ENCODE results near the gene PSMD13. TPM values are rescaled to one million over a fixed set of nuclear protein-coding genes. Genes with fewer than 3 reads are reported as not detected.

PSMD13 gene
- polyA plus RNA-seq, 6 donors from 2014 or later, result 193 to 258 (median 215) TPM

DNA sequence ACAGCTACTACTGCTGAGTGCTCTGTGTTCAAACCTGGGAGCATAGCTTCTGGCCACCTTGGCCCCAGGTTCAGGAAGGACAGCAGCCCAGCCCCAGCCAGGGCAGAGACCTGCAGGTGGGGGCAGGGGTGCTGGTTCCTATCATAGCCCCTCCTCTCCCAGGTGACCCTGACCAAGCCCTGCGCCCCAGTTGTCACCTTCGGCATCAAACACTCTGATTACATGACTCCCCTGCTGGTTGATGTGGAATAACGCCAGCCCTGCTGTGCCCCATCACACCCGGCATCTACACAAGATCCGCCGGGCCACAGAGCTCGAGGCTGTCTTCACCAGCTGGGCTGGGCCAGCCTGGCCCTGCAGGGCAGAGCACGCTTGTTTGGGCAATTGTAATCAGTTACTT, 37.0 kb upstream of the PSMD13 start:
- DNase-seq (no peak), ATAC-seq (ENCODE audit: low read depth in 2 of 2) (no peak)
- peaks cover 0 to 9% of the 10 kb centered on the region in 2 donors for H3K36me3 Mint-ChIP-seq
- H3K4me3 Mint-ChIP-seq, result no peak overlapping the region
- peaks cover 24 to 33% (median 31%) of the 10 kb centered on the region in 3 donors for H3K4me1 Mint-ChIP-seq
- no peaks in the 10 kb centered on the region for H3K27me3 Mint-ChIP-seq
- H3K27ac Mint-ChIP-seq, result peak overlapping the region in 1 of 6 donors; percentile 4
- no peaks in the 10 kb centered on the region for H3K9me3 Mint-ChIP-seq

GRCh38 chr11:200224-201003, 36.4 kb upstream of the PSMD13 start:
- H3K9me3 Mint-ChIP-seq, result no peaks in the 10 kb centered on the region
- peaks cover 24 to 37% (median 33%) of the 10 kb centered on the region in 3 donors for H3K4me1 Mint-ChIP-seq
- ATAC-seq (ENCODE audit: low read depth in 2 of 2), result no peak
- H3K27ac Mint-ChIP-seq, result peak overlapping the region in 1 of 6 donors; percentile 4
- no peak overlapping the region for H3K4me3 Mint-ChIP-seq
- no peaks in the 10 kb centered on the region for H3K27me3 Mint-ChIP-seq
- DNase-seq, result no peak
- peaks cover 0 to 9% of the 10 kb centered on the region in 2 donors for H3K36me3 Mint-ChIP-seq

DNA sequence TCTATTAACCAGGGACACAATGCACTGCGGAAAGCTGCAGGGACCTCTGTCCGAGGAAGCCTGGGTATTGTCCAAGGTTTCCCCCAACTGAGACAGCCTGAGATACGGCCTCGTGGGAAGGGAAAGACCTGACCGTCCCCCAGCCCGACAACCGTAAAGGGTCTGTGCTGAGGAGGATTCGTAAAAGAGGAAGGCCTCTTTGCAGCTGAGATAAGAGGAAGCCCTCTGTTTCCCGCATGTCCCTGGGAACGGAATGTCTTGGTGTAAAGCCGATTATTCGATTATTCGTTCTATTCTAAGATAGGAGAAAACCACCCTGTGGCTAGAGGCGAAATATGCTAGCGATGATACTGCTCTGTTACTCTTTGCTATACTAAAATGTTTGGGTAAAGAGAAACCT, 34.8 kb upstream of the PSMD13 start:
- H3K9me3 Mint-ChIP-seq, result no peaks in the 10 kb centered on the region
- peak overlapping the region in 1 of 8 donors; percentile 69 for H3K4me3 Mint-ChIP-seq
- H3K27me3 Mint-ChIP-seq, result no peaks in the 10 kb centered on the region
- no peak for ATAC-seq (ENCODE audit: low read depth in 2 of 2)
- peaks cover 0 to 11% of the 10 kb centered on the region in 2 donors for H3K36me3 Mint-ChIP-seq
- peak overlapping the region in 3 of 6 donors; percentile 44 to 74 (median 62) for H3K27ac Mint-ChIP-seq
- DNase-seq, result no peak
- peaks cover 28 to 49% (median 47%) of the 10 kb centered on the region in 3 donors for H3K4me1 Mint-ChIP-seq

- Mint-ChIP-seq H3K9me3 (peaks cover 0 to under 1% (median 0%) of the 10 kb centered on the region in 7 donors), H3K4me3 (peak overlapping the region in 1 of 8 donors; percentile 69), H3K4me1 (peaks cover 33 to 49% (median 47%) of the 10 kb centered on the region in 3 donors), H3K36me3 (peaks cover 0 to 16% of the 10 kb centered on the region in 2 donors), H3K27me3 (no peaks in the 10 kb centered on the region), H3K27ac (peak overlapping the region in 4 of 6 donors; percentile 2 to 87 (median 32))
- DNase-seq (no peak), ATAC-seq (ENCODE audit: low read depth in 2 of 2) (no peak)
Measured at GRCh38 chr11:202490-202889, 34.3 kb upstream of the PSMD13 start.

- peak overlapping the region in 4 of 8 donors; percentile 12 to 68 (median 27) for H3K4me3 Mint-ChIP-seq
- ATAC-seq (ENCODE audit: low read depth in 2 of 2) (no peak), DNase-seq (no peak)
- H3K4me1 Mint-ChIP-seq, result peaks cover 36 to 51% (median 49%) of the 10 kb centered on the region in 3 donors
- no peaks in the 10 kb centered on the region for H3K27me3 Mint-ChIP-seq
- H3K9me3 Mint-ChIP-seq, result peaks cover 0 to 2% (median 0%) of the 10 kb centered on the region in 7 donors
- peak overlapping the region in 2 of 6 donors; percentile 58 to 76 for H3K27ac Mint-ChIP-seq
- peaks cover 0 to 18% of the 10 kb centered on the region in 2 donors for H3K36me3 Mint-ChIP-seq
Measured at GRCh38 chr11:203056-203944, 33.5 kb upstream of the PSMD13 start.

- Mint-ChIP-seq H3K4me3 (peak overlapping the region in 2 of 8 donors; percentile 67 to 68), H3K27ac (peak overlapping the region in 1 of 6 donors; percentile 76), H3K4me1 (peaks cover 40 to 52% (median 49%) of the 10 kb centered on the region in 3 donors), H3K9me3 (peaks cover 0 to 2% (median 0%) of the 10 kb centered on the region in 7 donors), H3K27me3 (no peaks in the 10 kb centered on the region), H3K36me3 (peaks cover 0 to 18% of the 10 kb centered on the region in 2 donors)
- DNase-seq, result no peak
- ATAC-seq (ENCODE audit: low read depth in 2 of 2), result no peak
Measured at GRCh38 chr11:203945-204586, 32.7 kb upstream of the PSMD13 start.

GRCh38 chr11:204587-205109, 32.1 kb upstream of the PSMD13 start:
- H3K9me3 Mint-ChIP-seq, result peaks cover 0 to 2% (median 0%) of the 10 kb centered on the region in 7 donors
- peaks cover 0 to 18% of the 10 kb centered on the region in 2 donors for H3K36me3 Mint-ChIP-seq
- ATAC-seq (ENCODE audit: low read depth in 2 of 2), result no peak
- H3K4me3 Mint-ChIP-seq, result peak overlapping the region in 3 of 8 donors; percentile 50 to 99 (median 97)
- H3K4me1 Mint-ChIP-seq, result peaks cover 40 to 54% (median 53%) of the 10 kb centered on the region in 3 donors
- no peaks in the 10 kb centered on the region for H3K27me3 Mint-ChIP-seq
- H3K27ac Mint-ChIP-seq, result peak overlapping the region in 1 of 6 donors; percentile 38
- no peak for DNase-seq

DNA sequence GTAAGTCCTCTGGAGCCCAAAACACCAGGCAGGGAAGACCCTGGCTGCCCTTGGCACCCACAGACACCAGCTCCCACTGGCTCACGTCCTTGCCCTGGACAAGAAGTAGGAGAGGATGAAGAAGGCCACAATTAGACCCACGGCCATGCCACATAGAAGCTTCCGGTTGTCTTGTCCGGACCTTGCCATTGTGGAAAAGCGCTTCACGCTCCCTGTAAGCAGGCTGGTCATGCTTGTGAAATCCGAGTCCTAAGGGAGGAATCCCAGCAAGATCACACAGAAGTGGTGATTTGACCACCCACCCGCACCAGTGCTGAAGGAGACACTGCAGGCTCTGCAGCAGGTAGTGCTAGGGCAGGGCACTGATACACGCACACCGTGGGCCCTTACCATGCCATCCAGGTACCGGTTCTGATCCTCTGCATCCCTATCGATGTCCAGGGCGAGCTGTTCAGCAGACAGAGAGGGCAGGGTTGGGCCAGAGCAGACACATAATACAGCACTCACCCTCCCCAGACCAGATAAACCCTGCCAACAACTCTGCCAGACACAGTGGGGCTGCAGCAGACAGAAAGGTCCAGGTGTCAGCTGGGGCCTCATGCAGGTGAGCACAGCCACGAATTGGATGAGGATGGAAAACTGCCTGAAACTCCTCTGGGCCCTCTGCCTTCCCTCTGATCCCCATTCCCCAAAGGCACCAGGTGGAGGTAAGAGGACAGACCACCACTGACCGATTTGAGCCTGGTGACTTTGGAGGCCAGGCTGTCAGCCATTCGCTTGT, 31.4 kb upstream of the PSMD13 start:
- H3K4me3 Mint-ChIP-seq, result peak overlapping the region; percentile 94 to 100 (median 96)
- ATAC-seq (ENCODE audit: low read depth in 2 of 2) (no peak), DNase-seq (no peak)
- peaks cover 46 to 61% (median 61%) of the 10 kb centered on the region in 3 donors for H3K4me1 Mint-ChIP-seq
- peaks cover 0 to 18% of the 10 kb centered on the region in 2 donors for H3K36me3 Mint-ChIP-seq
- H3K27ac Mint-ChIP-seq, result peak overlapping the region in 3 of 6 donors; percentile 24 to 98 (median 79)
- H3K9me3 Mint-ChIP-seq, result peaks cover 0 to 2% (median 0%) of the 10 kb centered on the region in 7 donors
- no peaks in the 10 kb centered on the region for H3K27me3 Mint-ChIP-seq

DNA sequence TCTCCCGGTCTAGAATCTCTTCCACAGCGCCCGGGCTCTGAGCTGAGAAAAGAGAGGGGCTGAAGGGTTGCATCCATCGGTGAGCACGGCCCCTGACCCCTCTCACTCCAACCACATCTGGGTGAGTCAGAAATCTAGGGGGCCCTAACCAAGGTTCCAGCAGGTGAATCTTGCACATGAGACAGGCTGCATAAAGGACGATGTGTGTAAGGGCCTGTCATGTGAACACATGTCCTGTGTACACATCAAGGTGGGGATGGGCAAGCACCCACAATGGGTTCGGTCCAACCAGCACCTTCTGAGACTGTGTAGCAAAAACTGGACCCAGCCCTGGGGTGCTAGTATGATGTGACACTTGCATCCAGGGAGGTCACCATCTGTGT, 30.8 kb upstream of the PSMD13 start:
- H3K27ac Mint-ChIP-seq, result peak overlapping the region in 5 of 6 donors; percentile 78 to 98 (median 97)
- H3K4me1 Mint-ChIP-seq, result peaks cover 43 to 66% (median 62%) of the 10 kb centered on the region in 3 donors
- peaks cover 0 to 2% (median 0%) of the 10 kb centered on the region in 7 donors for H3K9me3 Mint-ChIP-seq
- H3K36me3 Mint-ChIP-seq, result peaks cover 0 to 18% of the 10 kb centered on the region in 2 donors
- DNase-seq (no peak), ATAC-seq (ENCODE audit: low read depth in 2 of 2) (no peak)
- no peaks in the 10 kb centered on the region for H3K27me3 Mint-ChIP-seq
- H3K4me3 Mint-ChIP-seq, result peak overlapping the region; percentile 94 to 100 (median 96)

- ATAC-seq (ENCODE audit: low read depth in 2 of 2) (no peak), DNase-seq (no peak)
- Mint-ChIP-seq H3K36me3 (peaks cover 0 to 18% of the 10 kb centered on the region in 2 donors), H3K9me3 (peaks cover 0 to 2% (median 0%) of the 10 kb centered on the region in 7 donors), H3K27ac (peak overlapping the region; percentile 93 to 99 (median 98)), H3K4me3 (peak overlapping the region; percentile 94 to 100 (median 98)), H3K4me1 (peaks cover 46 to 67% (median 59%) of the 10 kb centered on the region in 3 donors), H3K27me3 (no peaks in the 10 kb centered on the region)
Measured at GRCh38 chr11:206526-207207, 30.1 kb upstream of the PSMD13 start.

GRCh38 chr11:207208-207862, 29.4 kb upstream of the PSMD13 start, which contains the start of the genes BET1L and RIC8A:
Gene BET1L (minus strand): TSS chr11:207399. CDS start chr11:207321, 78 bp downstream.
Gene RIC8A (plus strand): TSS chr11:207708. CDS start chr11:208855, 1,147 bp downstream.
- peaks cover 0 to 2% (median 0%) of the 10 kb centered on the region in 7 donors for H3K9me3 Mint-ChIP-seq
- H3K27ac Mint-ChIP-seq, result peak within 1 kb of the TSS; percentile 96 to 100 (median 99)
- H3K27me3 Mint-ChIP-seq, result no peaks in the 10 kb centered on the region
- DNase-seq, result peak; percentile 97
- H3K4me1 Mint-ChIP-seq, result peaks cover 44 to 61% (median 53%) of the 10 kb centered on the region in 3 donors
- peaks cover 0 to 18% of the 10 kb centered on the region in 2 donors for H3K36me3 Mint-ChIP-seq
- peak; percentile 82 for ATAC-seq (ENCODE audit: low read depth in 2 of 2)
- peak within 1 kb of the TSS; percentile 94 to 100 (median 98) for H3K4me3 Mint-ChIP-seq

Measured in naive B cell (primary cell).